SK-N-SH treated with all-trans-retinoic acid at 6 μM for 48 hours (cell line): ENCODE measurements around the gene GNAT3.

Source experiments
- CREB5 ChIP-seq: fragments of 250-450 bp; sonication (Bioruptor Pico); IDR thresholded peaks from 2 replicates; pipeline ENCODE4 v1.5.1; 2020; ENCODE audit warnings: low read depth, mild to moderate bottlenecking, moderate library complexity
- CSDC2 ChIP-seq: fragments of 250-450 bp; sonication (Bioruptor Pico); IDR thresholded peaks from 2 replicates; pipeline ENCODE4 v1.5.0; 2020; ENCODE audit warnings: mild to moderate bottlenecking, moderate library complexity
- POU6F1 ChIP-seq: fragments of 250-450 bp; sonication (Bioruptor Pico); IDR thresholded peaks from 2 replicates; pipeline ENCODE4 v1.8.0; 2021; ENCODE audit warnings: low read depth, mild to moderate bottlenecking, moderate library complexity, borderline replicate concordance
- RARB ChIP-seq: fragments of 250-450 bp; sonication (Bioruptor Pico); IDR thresholded peaks from 2 replicates; pipeline ENCODE4 v1.8.0; 2021; ENCODE audit warnings: mild to moderate bottlenecking, moderate library complexity
- TCF4 ChIP-seq: fragments of 250-450 bp; sonication (Bioruptor Pico); IDR thresholded peaks from 2 replicates; pipeline ENCODE4 v1.8.0; 2021; ENCODE audit warnings: mild to moderate bottlenecking, moderate library complexity, borderline replicate concordance
- TOX ChIP-seq: fragments of 250-450 bp; sonication (Bioruptor Pico); IDR thresholded peaks from 2 replicates; pipeline ENCODE4 v1.8.0; 2021; ENCODE audit warnings: mild to moderate bottlenecking, moderate library complexity, borderline replicate concordance
- ZC3H10 ChIP-seq: fragments of 250-450 bp; sonication (Bioruptor Pico); IDR thresholded peaks from 2 replicates; pipeline ENCODE4 v1.5.1; 2021; ENCODE audit warnings: mild to moderate bottlenecking, moderate library complexity
- ZFP3 ChIP-seq: fragments of 250-450 bp; sonication (Bioruptor Pico); IDR thresholded peaks from 2 replicates; pipeline ENCODE4 v1.5.0; 2020; ENCODE audit warnings: mild to moderate bottlenecking, moderate library complexity
- ZFP30 ChIP-seq: fragments of 450-650 bp; formaldehyde crosslinking; IDR thresholded peaks from 2 replicates; pipeline ENCODE4 v1.5.0; 2022; ENCODE audit warnings: mild to moderate bottlenecking, moderate library complexity
- TF ChIP-seq, protein P1 (sequence below): fragments of 250-450 bp; sonication (Bioruptor Pico); IDR thresholded peaks from 2 replicates; pipeline ENCODE4 v1.8.0; 2020; ENCODE audit warnings: mild to moderate bottlenecking, moderate library complexity, borderline replicate concordance

DNA sequence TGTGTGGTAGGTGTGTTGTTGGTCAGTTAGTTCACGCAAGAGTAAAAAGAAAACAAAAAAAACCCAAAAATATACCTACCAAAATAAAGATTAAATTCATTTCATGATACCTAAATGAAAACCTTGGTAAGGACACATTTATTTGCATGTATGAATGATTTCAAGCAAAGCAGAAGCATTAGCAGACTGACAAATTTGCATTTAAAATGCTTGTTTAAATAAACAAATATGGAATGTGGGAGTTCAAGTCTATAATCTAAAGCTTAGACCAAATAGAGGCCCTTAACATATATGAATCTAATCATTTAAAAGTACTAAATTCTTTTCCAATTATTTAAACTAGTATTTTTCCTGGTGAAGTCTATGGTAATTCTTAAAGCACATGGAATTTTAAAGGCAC, 35.8 kb downstream of the GNAT3 start:
- TF ChIP-seq CREB5 (CRISPR knock-in tag), result no peak
- TF ChIP-seq, protein P1, sequence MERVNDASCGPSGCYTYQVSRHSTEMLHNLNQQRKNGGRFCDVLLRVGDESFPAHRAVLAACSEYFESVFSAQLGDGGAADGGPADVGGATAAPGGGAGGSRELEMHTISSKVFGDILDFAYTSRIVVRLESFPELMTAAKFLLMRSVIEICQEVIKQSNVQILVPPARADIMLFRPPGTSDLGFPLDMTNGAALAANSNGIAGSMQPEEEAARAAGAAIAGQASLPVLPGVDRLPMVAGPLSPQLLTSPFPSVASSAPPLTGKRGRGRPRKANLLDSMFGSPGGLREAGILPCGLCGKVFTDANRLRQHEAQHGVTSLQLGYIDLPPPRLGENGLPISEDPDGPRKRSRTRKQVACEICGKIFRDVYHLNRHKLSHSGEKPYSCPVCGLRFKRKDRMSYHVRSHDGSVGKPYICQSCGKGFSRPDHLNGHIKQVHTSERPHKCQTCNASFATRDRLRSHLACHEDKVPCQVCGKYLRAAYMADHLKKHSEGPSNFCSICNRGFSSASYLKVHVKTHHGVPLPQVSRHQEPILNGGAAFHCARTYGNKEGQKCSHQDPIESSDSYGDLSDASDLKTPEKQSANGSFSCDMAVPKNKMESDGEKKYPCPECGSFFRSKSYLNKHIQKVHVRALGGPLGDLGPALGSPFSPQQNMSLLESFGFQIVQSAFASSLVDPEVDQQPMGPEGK (CRISPR knock-in tag), result no peak
- TF ChIP-seq ZC3H10 (CRISPR knock-in tag), result no peak
- no peak for TF ChIP-seq POU6F1
- TF ChIP-seq ZFP30 (CRISPR knock-in tag), result no peak
- no peak for TF ChIP-seq TCF4 (CRISPR knock-in tag)
- TF ChIP-seq RARB, result no peak
- TF ChIP-seq ZFP3 (CRISPR knock-in tag), result no peak
- no peak for TF ChIP-seq TOX (CRISPR knock-in tag)
- no peak for TF ChIP-seq CSDC2
